Common myeloid progenitor, CD34-positive (primary cell): ENCODE results near the gene MTMR8.
"Not testable (repeated sequence)": the region's sequence is repeated elsewhere in the genome, so short reads cannot be mapped to it uniquely, and the experiment has no call there.

Experiments
- CTCF ChIA-PET: fragments of 350-600 bp; sonication (Branson Sonifier 250); formaldehyde crosslinking; loops from one replicate; lab custom pipeline; 2021; ENCODE audit warnings: antibody characterized with exemption; lab: Charles Lee
- POLR2A ChIA-PET: fragments of 350-600 bp; sonication (Branson Sonifier 250); formaldehyde crosslinking; loops from one replicate; lab custom pipeline; 2021; ENCODE audit warnings: antibody characterized with exemption; lab: Charles Lee
- DNase-seq, 3 donors: peaks; one replicate each; pipeline versions ENCODE4 v3.0.0 to v3.0.0-alpha.2; 2013
- H3K27ac ChIP-seq, 2 experiments: 1 replicate in 1 of 2; 2 replicates in 1 of 2; pipeline ENCODE4 v1.7.0; 2013; ENCODE audit warnings: inconsistent platforms in 2 of 2, low read length in 2 of 2, mild to moderate bottlenecking in 2 of 2, low read depth in 1 of 2, moderate library complexity in 1 of 2; ENCODE audit not compliant: severe bottlenecking in 2 of 2, insufficient read depth in 1 of 2, poor library complexity in 1 of 2
- H3K27me3 ChIP-seq, 5 experiments: replicated peaks in 2 of 5; 1 replicate in 3 of 5; 2 replicates in 2 of 5; pipeline versions ENCODE4 v1.6.1 to v1.7.0; 2013; ENCODE audit warnings: low read length in 4 of 5, mild to moderate bottlenecking in 2 of 5, moderate library complexity in 2 of 5, inconsistent platforms in 1 of 5; ENCODE audit not compliant: insufficient read depth in 5 of 5, control insufficient read depth in 4 of 5
- H3K36me3 ChIP-seq, 4 experiments: 1 replicate in 2 of 4; 2 replicates in 2 of 4; pipeline versions ENCODE4 v1.6.1 to v1.7.0; 2013; ENCODE audit warnings: low read length in 3 of 4, control low read depth in 1 of 4, mild to moderate bottlenecking in 1 of 4; ENCODE audit not compliant: control insufficient read depth in 4 of 4, insufficient read depth in 4 of 4
- H3K4me1 ChIP-seq, 4 experiments: 1 replicate in 3 of 4; 2 replicates in 1 of 4; pipeline versions ENCODE4 v1.6.1 to v1.7.1; 2013; ENCODE audit warnings: low read length in 3 of 4, mild to moderate bottlenecking in 3 of 4, control low read depth in 1 of 4, inconsistent platforms in 1 of 4, moderate library complexity in 1 of 4; ENCODE audit not compliant: control insufficient read depth in 4 of 4, insufficient read depth in 4 of 4; ENCODE audit errors: control extremely low read depth in 1 of 4
- H3K4me3 ChIP-seq, 7 experiments: 1 replicate in 4 of 7; 2 replicates in 3 of 7; pipeline versions ENCODE4 v1.5.1 to v1.7.0; 2013; ENCODE audit warnings: mild to moderate bottlenecking in 7 of 7, low read length in 6 of 7, moderate library complexity in 6 of 7, inconsistent platforms in 2 of 7, low read depth in 2 of 7, control low read depth in 1 of 7; ENCODE audit not compliant: insufficient read depth in 4 of 7, control insufficient read depth in 1 of 7; ENCODE audit errors: extremely low read depth in 1 of 7
- H3K9me3 ChIP-seq, 5 experiments: 1 replicate in 4 of 5; 2 replicates in 1 of 5; pipeline versions ENCODE4 v1.6.1 to v1.7.1; 2013; ENCODE audit warnings: low read length in 4 of 5, mild to moderate bottlenecking in 2 of 5, inconsistent platforms in 1 of 5, low read depth in 1 of 5, moderate library complexity in 1 of 5; ENCODE audit not compliant: control insufficient read depth in 4 of 5, insufficient read depth in 2 of 5; ENCODE audit errors: control extremely low read depth in 1 of 5
- WGBS: methylation state at CpG from one replicate; pipeline ENCODE4 v1.1.5; 2013; ENCODE audit not compliant: insufficient coverage; 5-methylcytosine and 5-hydroxymethylcytosine counted together

The MTMR8 gene

GRCh38 chrX:64409730-64410129, 14.5 kb upstream of the MTMR8 start:
- H3K4me3 ChIP-seq, H3K27me3 ChIP-seq, CTCF ChIA-PET, H3K4me1 ChIP-seq, H3K36me3 ChIP-seq, H3K9me3 ChIP-seq, DNase-seq, POLR2A ChIA-PET, H3K27ac ChIP-seq: not testable (repeated sequence)
- 92% methylated on average over 2 of the region's 4 CpGs for WGBS

GRCh38 chrX:64398088-64398487, 2.8 kb upstream of the MTMR8 start:
- no CpG with 5 or more reads among the region's 1 CpG for WGBS

GRCh38 chrX:64395568-64395929, 297 bp upstream of the MTMR8 start:
- Histone ChIP-seq H3K27me3 (no peaks in the 10 kb centered on the region), H3K4me3 (peak overlapping the region; percentile 68 to 90 (median 75)), H3K36me3 (no peaks in the 10 kb centered on the region), H3K4me1 (peaks cover 0 to 5% (median 2%) of the 10 kb centered on the region in 4 experiments), H3K27ac (no peak overlapping the region), H3K9me3 (peaks cover 0 to 2% (median 0%) of the 10 kb centered on the region in 5 experiments)
- no peak for DNase-seq
- ChIA-PET POLR2A (no interaction called here), CTCF (no interaction called here)
- WGBS = 28% methylated on average over 4 of the region's 4 CpGs

More at GRCh38 chrX:64398088-64398487, 2.8 kb upstream of the MTMR8 start:
- ChIA-PET CTCF (no interaction called here), POLR2A (no interaction called here)
- peaks cover 0 to 2% (median 0%) of the 10 kb centered on the region in 5 experiments for H3K9me3 ChIP-seq
- H3K36me3 ChIP-seq = no peaks in the 10 kb centered on the region
- no peak overlapping the region for H3K27ac ChIP-seq
- no peak for DNase-seq
- H3K4me3 ChIP-seq = no peak overlapping the region
- no peaks in the 10 kb centered on the region for H3K27me3 ChIP-seq
- H3K4me1 ChIP-seq = peaks cover 0 to 5% (median 2%) of the 10 kb centered on the region in 4 experiments

DNA sequence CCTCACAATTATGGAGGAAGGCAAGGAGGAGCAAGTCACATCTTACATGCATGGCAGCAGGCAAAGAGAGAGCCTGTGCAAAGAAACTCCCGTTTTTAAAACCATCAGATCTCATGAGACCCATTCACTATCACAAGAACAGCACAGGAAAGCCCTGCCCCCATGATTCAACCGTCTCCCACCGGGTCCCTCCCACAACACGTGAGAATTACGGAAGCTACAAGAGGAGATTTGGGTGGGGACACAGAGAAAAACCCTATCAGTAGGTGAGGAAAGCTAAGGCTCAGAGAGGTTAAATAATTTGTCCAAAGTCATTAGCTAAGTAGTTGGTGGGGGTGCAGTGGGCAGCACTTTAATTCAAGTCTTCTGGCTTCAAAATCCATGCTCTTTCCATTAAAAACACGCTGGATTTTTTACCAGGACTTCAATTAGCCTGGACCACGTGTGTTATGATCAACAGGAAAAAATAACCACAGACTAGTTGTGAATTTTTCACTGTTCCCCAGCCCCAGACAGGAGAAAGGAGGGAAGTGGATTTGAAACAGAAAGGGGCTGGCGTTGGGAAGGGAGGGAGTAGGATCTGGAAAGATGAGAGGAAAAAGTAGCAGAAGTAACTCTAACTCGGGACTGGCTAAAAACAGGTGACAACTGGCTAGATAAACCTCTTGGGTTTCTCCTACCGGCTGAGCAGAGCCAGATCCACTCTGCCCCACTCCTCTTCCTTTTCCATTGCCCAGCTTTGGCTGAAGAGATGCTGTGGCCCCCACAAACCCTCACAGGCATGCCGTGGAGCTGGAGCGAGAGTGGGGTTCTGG, 986 bp downstream of the MTMR8 start:
- peak in 2 of 3 donors; percentile 7 to 21 for DNase-seq
- 58% methylated on average over 4 of the region's 12 CpGs for WGBS

GRCh38 chrX:64389489-64389888, 5.8 kb downstream of the MTMR8 start:
- no peak for DNase-seq
- Histone ChIP-seq H3K4me1 (peaks cover 0 to 4% (median 2%) of the 10 kb centered on the region in 4 experiments), H3K36me3 (peaks cover 0 to 2% (median under 1%) of the 10 kb centered on the region in 4 experiments), H3K27me3 (no peaks in the 10 kb centered on the region), H3K9me3 (peaks cover 0 to 12% (median 3%) of the 10 kb centered on the region in 5 experiments), H3K27ac (no peak overlapping the region), H3K4me3 (no peak overlapping the region)
- ChIA-PET CTCF (no interaction called here), POLR2A (no interaction called here)

More for the DNA sequence above, 986 bp downstream of the MTMR8 start:
- Histone ChIP-seq H3K27me3 (no peaks in the 10 kb centered on the region), H3K27ac (peak overlapping the region in 1 of 2 experiments; percentile 32), H3K36me3 (no peaks in the 10 kb centered on the region), H3K4me1 (peaks cover 0 to 5% (median 2%) of the 10 kb centered on the region in 4 experiments), H3K9me3 (peaks cover 0 to 2% (median 0%) of the 10 kb centered on the region in 5 experiments), H3K4me3 (peak overlapping the region; percentile 68 to 90 (median 75))
- ChIA-PET CTCF (interaction anchor here (0.8 kb wide), 1 partner anchor 188 kb away, joined by 3 read pairs; the partner anchor contains the start of gene AMER1), POLR2A (no interaction called here)

GRCh38 chrX:64380789-64381188, 14.5 kb downstream of the MTMR8 start:
- DNase-seq, H3K4me1 ChIP-seq, POLR2A ChIA-PET, H3K27ac ChIP-seq, H3K4me3 ChIP-seq, CTCF ChIA-PET, H3K27me3 ChIP-seq: not testable (repeated sequence)
- WGBS = no CpG with 5 or more reads among the region's 4 CpGs
- Histone ChIP-seq H3K36me3 (peaks cover 0 to 11% (median 2%) of the 10 kb centered on the region in 4 experiments), H3K9me3 (peaks cover 3 to 34% (median 22%) of the 10 kb centered on the region in 5 experiments)

GRCh38 chrX:64379924-64380323, 15.3 kb downstream of the MTMR8 start:
- DNase-seq = no peak
- H3K4me1 ChIP-seq = no peaks in the 10 kb centered on the region
- WGBS = no CpG with 5 or more reads among the region's 1 CpG
- H3K9me3 ChIP-seq = peaks cover 3 to 30% (median 20%) of the 10 kb centered on the region in 5 experiments
- no peak overlapping the region for H3K4me3 ChIP-seq
- no peak overlapping the region for H3K27ac ChIP-seq
- ChIA-PET POLR2A (no interaction called here), CTCF (no interaction called here)
- no peaks in the 10 kb centered on the region for H3K27me3 ChIP-seq
- peaks cover 0 to 9% (median 1%) of the 10 kb centered on the region in 4 experiments for H3K36me3 ChIP-seq
